K562 (cell line): ENCODE data around the gene MICALL2. TPM values are rescaled to one million over a fixed set of nuclear protein-coding genes. Genes with fewer than 3 reads are reported as not detected.

Experiments used
- ADNP ChIP-seq: fragments of 200-800 bp; sonication (Bioruptor generic); IDR thresholded peaks from 2 replicates; pipeline ENCODE4 v1.6.1; 2016; ENCODE audit warnings: missing genetic modification characterization, missing compliant biosample characterization
- AFF1 ChIP-seq, 2 experiments: fragments of 450-650 bp; IDR thresholded peaks; 2 replicates each; pipeline ENCODE4 v1.6.1; 2018; ENCODE audit warnings: mild to moderate bottlenecking in 2 of 2, low read depth in 1 of 2; ENCODE audit not compliant: partially characterized antibody in 2 of 2
- BRD9 ChIP-seq: fragments of 450-650 bp; IDR thresholded peaks from 2 replicates; pipeline ENCODE4 v1.6.1; 2018; ENCODE audit warnings: low read depth; ENCODE audit not compliant: partially characterized antibody
- DPF2 ChIP-seq: fragments of 450-650 bp; IDR thresholded peaks from 2 replicates; pipeline ENCODE4 v1.6.1; 2016
- E2F1 ChIP-seq: sonication (generic); formaldehyde crosslinking; IDR thresholded peaks from 2 replicates; pipeline ENCODE4 v1.8.1; 2023; ENCODE audit warnings: mild to moderate bottlenecking, missing genetic modification reagents, moderate library complexity
- HINFP ChIP-seq: fragments of 450-650 bp; conservative IDR thresholded peaks from 2 replicates; pipeline ENCODE4 v1.6.1; 2016; ENCODE audit warnings: missing genetic modification characterization, low read depth, mild to moderate bottlenecking, control low read depth, missing compliant biosample characterization
- HNRNPL ChIP-seq: fragments of 200-400 bp; formaldehyde crosslinking; IDR thresholded peaks from 2 replicates; pipeline ENCODE4 v1.6.1; 2017; ENCODE audit warnings: low read depth, mild to moderate bottlenecking, low read length
- KDM4B ChIP-seq, 2 experiments: fragments of 450-650 bp in 1 of 2; sonication (generic) in 1 of 2; IDR thresholded peaks; 2 replicates each; pipeline ENCODE4 v1.6.1; 2016 to 2017; ENCODE audit warnings: borderline replicate concordance in 2 of 2, antibody characterized with exemption in 1 of 2, low read depth in 1 of 2, mild to moderate bottlenecking in 1 of 2
- KLF13 ChIP-seq: fragments of 450-650 bp; IDR thresholded peaks from 2 replicates; pipeline ENCODE4 v1.6.1; 2016; ENCODE audit warnings: missing genetic modification characterization, low read depth, mild to moderate bottlenecking, missing compliant biosample characterization, moderate library complexity, borderline replicate concordance
- NCOR1 ChIP-seq: fragments of 450-650 bp; IDR thresholded peaks from 2 replicates; pipeline ENCODE4 v1.6.1; 2016; ENCODE audit warnings: mild to moderate bottlenecking, moderate library complexity
- NR1H2 ChIP-seq: sonication (generic); formaldehyde crosslinking; IDR thresholded peaks from 2 replicates; pipeline ENCODE4 v1.4.0; 2020; ENCODE audit warnings: mild to moderate bottlenecking, missing genetic modification reagents
- RB1 ChIP-seq: fragments of 450-650 bp; IDR thresholded peaks from 2 replicates; pipeline ENCODE4 v1.6.1; 2017; ENCODE audit warnings: low read depth, mild to moderate bottlenecking
- SFPQ ChIP-seq: fragments of 200-400 bp; formaldehyde crosslinking; IDR thresholded peaks from 2 replicates; pipeline ENCODE4 v1.6.1; 2017; ENCODE audit warnings: mild to moderate bottlenecking, low read depth, low read length, moderate library complexity
- SMAD1 ChIP-seq: fragments of 150-350 bp; IDR thresholded peaks from 2 replicates; pipeline ENCODE4 v1.6.1; 2014; ENCODE audit warnings: low read length, low read depth; ENCODE audit not compliant: partially characterized antibody
- TEAD2 ChIP-seq: fragments of 450-650 bp; IDR thresholded peaks from 2 replicates; pipeline ENCODE4 v1.6.1; 2016; ENCODE audit warnings: missing genetic modification characterization, control low read depth, missing compliant biosample characterization
- ZNF354B ChIP-seq: fragments of 250-450 bp; sonication (Bioruptor Pico); IDR thresholded peaks from 2 replicates; pipeline ENCODE4 v1.4.0; 2020
- ZNF408 ChIP-seq: fragments of 250-450 bp; sonication (Bioruptor Pico); IDR thresholded peaks from 2 replicates; pipeline ENCODE4 v1.4.0; 2020; ENCODE audit warnings: low read depth, mild to moderate bottlenecking, moderate library complexity
- ZNF445 ChIP-seq: fragments of 250-450 bp; sonication (Bioruptor Pico); IDR thresholded peaks from 2 replicates; pipeline ENCODE4 v1.4.0; 2020; ENCODE audit warnings: low read depth, mild to moderate bottlenecking, moderate library complexity
- polyA plus RNA-seq, 8 experiments: library from polyadenylated mRNA; depleted of rRNA in 4 of 8; stranded (reverse) in 5 of 8; unstranded in 3 of 8; fragments of >200 nt; fragmentation: Nextera tagmentation in 2 of 8; fragmentation: Illumina TruSeq in 1 of 8; extraction: Ambion mirVana in 2 of 8; extraction: Trizol in 1 of 8; gene quantifications; 2 replicates each; pipeline versions ENCODE4 v1.2.1 to v1.2.3, GENCODE V29; 2011 to 2014; ENCODE audit warnings: inconsistent platforms in 1 of 8, missing spikeins in 1 of 8
- total RNA-seq, 7 experiments: library from RNA; depleted of rRNA in 6 of 7; stranded (reverse); fragments of >200 nt in 6 of 7; fragmentation: Illumina TruSeq in 2 of 7; extraction: Trizol in 2 of 7; gene quantifications; 2 replicates each; pipeline versions ENCODE4 v1.2.1 to v1.2.3, GENCODE V29; 2011 to 2021; ENCODE audit warnings: low replicate concordance in 1 of 7

Gene MICALL2
- total and polyA plus RNA-seq, 9 of the 15 experiments (the other 6 are each of a cell fraction or from before 2014, with no cell fraction given) = 1.8 to 103 (median 17.0) TPM

GRCh38 chr7:1503816-1504775 is 44.8 kb upstream of the MICALL2 start, which contains the start of gene INTS1 (continued):
- TF ChIP-seq RB1 = peak; percentile 98
- no peak for TF ChIP-seq NR1H2
- no peak for TF ChIP-seq BRD9
- TF ChIP-seq TEAD2 (tag) = no peak
- no peak for TF ChIP-seq ZNF354B
- TF ChIP-seq NCOR1 = no peak
- TF ChIP-seq KLF13 (tag) = no peak
- no peak for TF ChIP-seq SFPQ
- TF ChIP-seq SMAD1 = peak; percentile 22
- no peak for TF ChIP-seq ZNF445 (CRISPR knock-in tag)
- TF ChIP-seq HINFP (tag) = no peak
- TF ChIP-seq E2F1 (CRISPR knock-in tag) = peak; percentile 89
- no peak for TF ChIP-seq AFF1 (IDR thresholded peaks at IDR 0.05; ENCODE audit: low read depth in 1 of 2, partially characterized antibody in 2 of 2)
- TF ChIP-seq ZNF408 (CRISPR knock-in tag) = no peak
- no peak for TF ChIP-seq HNRNPL
- TF ChIP-seq DPF2 = no peak
- TF ChIP-seq ADNP (tag) = no peak
- peak in 1 of 2 experiments; percentile 99; a peak in 2 of 4 replicates for TF ChIP-seq KDM4B (IDR thresholded peaks at IDR 0.05; ENCODE audit: borderline replicate concordance in 2 of 2, low read depth in 1 of 2)
